Measurements from ENCODE around the gene DCDC1. TPM values are rescaled to one million over a fixed set of nuclear protein-coding genes. Genes with fewer than 3 reads are reported as not detected.

DCDC1 gene
- total RNA-seq, 4 donors from 2014 or later = not detected

DNA sequence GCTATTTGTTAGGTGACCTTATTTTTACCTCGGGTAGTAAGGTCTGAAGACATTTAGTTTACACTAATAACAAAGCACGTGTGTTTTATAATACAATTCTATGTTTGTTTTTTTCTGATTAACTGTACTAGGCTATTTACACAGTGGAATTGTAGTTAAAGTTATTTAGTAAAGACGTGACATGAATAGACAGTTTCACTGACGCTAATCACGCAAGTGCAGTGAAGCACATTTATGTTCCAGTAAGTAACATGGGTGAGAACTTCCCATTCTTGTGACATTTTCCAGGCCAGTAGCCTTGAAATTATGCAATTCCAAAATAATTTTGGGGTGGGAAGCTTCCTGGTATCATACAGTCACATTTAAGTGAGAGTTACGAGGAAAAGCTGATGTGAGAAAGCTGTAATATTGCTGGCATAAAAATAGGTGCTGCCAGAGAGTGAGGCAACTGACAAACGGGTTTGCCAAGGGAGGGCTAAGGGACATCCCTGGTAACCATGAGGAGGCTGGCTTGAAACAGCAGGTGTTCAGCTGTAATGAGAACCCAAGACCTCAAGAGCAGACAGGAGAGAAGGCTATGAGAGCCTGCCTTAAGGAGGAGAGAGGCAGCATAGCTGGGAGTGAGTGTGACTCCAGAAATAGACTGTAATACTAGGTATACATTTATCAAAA, 378.8 kb downstream of the DCDC1 start:
- Histone ChIP-seq H3K9me3 (no peaks in the 10 kb centered on the region), H3K4me3 (no peak overlapping the region), H3K27ac (no peak overlapping the region), H3K4me1 (no peaks in the 10 kb centered on the region), H3K36me3 (no peaks in the 10 kb centered on the region), H3K27me3 (no peaks in the 10 kb centered on the region)
- 39 to 48% methylated on average over 7 of the region's 7 CpGs for WGBS, 2 donors
- intact Hi-C loops (cut with DNase I) = no loop called here
- DNase-seq = no peak
- no peak for TF ChIP-seq POLR2A (IDR thresholded peaks at IDR 0.05)
- TF ChIP-seq, protein P1, sequence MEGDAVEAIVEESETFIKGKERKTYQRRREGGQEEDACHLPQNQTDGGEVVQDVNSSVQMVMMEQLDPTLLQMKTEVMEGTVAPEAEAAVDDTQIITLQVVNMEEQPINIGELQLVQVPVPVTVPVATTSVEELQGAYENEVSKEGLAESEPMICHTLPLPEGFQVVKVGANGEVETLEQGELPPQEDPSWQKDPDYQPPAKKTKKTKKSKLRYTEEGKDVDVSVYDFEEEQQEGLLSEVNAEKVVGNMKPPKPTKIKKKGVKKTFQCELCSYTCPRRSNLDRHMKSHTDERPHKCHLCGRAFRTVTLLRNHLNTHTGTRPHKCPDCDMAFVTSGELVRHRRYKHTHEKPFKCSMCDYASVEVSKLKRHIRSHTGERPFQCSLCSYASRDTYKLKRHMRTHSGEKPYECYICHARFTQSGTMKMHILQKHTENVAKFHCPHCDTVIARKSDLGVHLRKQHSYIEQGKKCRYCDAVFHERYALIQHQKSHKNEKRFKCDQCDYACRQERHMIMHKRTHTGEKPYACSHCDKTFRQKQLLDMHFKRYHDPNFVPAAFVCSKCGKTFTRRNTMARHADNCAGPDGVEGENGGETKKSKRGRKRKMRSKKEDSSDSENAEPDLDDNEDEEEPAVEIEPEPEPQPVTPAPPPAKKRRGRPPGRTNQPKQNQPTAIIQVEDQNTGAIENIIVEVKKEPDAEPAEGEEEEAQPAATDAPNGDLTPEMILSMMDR (IDR thresholded peaks at IDR 0.05) = no peak

DNA sequence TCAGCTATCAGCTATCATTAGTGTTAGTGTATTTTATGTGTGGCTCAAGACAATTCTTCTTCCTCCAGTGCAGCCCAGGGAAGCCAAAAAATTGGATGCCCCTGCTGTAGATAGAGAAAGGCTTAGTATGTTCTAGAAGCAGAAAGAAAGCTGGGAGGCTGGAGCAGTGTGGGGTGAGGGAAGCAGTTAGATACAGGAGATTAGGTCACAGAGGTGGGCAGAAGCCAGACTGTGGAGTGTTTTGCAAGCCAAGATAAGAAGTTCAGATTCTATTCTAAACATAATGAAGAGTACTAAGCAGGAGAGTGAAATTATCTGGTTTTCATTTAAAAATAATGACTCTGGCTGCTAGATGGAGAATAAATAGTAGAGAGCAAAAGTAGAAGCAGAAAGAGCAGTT, 381.7 kb downstream of the DCDC1 start:
- no peaks in the 10 kb centered on the region for H3K9me3 ChIP-seq
- no peaks in the 10 kb centered on the region for H3K27me3 ChIP-seq
- H3K4me1 ChIP-seq = no peaks in the 10 kb centered on the region
- TF ChIP-seq, protein P1 (IDR thresholded peaks at IDR 0.05) = no peak
- TF ChIP-seq POLR2A (IDR thresholded peaks at IDR 0.05) = no peak
- H3K36me3 ChIP-seq = no peaks in the 10 kb centered on the region
- no peak for DNase-seq
- intact Hi-C loops (cut with DNase I) = no loop called here
- no peak overlapping the region for H3K27ac ChIP-seq
- no peak overlapping the region for H3K4me3 ChIP-seq

DNA sequence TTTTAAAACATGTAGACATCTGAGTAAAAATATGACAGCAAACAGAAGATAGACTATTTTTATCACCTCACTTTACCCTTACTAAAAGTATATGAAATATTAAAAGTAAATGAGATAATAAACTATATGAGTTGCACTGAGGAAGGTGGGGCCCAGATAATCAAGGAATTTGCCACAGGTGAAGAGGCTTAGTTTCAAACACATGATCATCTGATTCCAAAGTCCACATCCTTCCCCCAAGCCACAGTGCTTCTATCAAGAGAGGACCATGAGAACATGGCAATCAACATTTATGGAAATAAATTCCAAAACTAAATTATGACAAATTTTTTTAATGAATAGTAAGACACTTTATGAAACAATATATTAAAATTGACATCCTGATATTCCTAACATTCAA, 384.0 kb downstream of the DCDC1 start:
- intact Hi-C loops (cut with DNase I) = no loop called here
- no peak overlapping the region for H3K4me3 ChIP-seq
- TF ChIP-seq POLR2A (IDR thresholded peaks at IDR 0.05) = no peak
- TF ChIP-seq, protein P1 (IDR thresholded peaks at IDR 0.05) = no peak
- H3K27ac ChIP-seq = no peak overlapping the region
- H3K27me3 ChIP-seq = no peaks in the 10 kb centered on the region
- no peaks in the 10 kb centered on the region for H3K36me3 ChIP-seq
- no peaks in the 10 kb centered on the region for H3K9me3 ChIP-seq
- DNase-seq = no peak
- H3K4me1 ChIP-seq = no peaks in the 10 kb centered on the region

DNA sequence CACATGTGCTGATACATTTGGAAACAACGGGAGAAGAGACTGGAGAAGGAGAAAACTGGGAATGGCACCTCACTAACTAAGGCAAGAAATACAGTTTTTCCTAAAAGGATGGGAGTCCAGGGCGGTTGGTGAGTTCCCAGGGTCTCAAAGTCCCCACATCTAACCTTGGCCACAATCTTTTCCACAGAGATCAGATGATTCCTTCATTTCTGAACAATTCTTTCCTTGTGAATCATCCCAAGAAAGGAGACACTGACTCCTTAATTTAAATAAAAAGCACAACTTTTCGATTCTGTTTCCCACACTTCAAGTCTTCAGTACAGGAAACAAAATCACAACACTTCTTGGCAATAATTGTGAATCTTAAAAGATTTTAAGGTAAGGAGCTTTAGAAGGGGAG, 384.7 kb downstream of the DCDC1 start:
- Histone ChIP-seq H3K27ac (no peak overlapping the region), H3K4me1 (no peaks in the 10 kb centered on the region), H3K9me3 (no peaks in the 10 kb centered on the region), H3K27me3 (no peaks in the 10 kb centered on the region), H3K4me3 (no peak overlapping the region), H3K36me3 (no peaks in the 10 kb centered on the region)
- 33 to 40% methylated on average over 3 of the region's 3 CpGs for WGBS, 2 donors
- DNase-seq = no peak
- no peak for TF ChIP-seq POLR2A (IDR thresholded peaks at IDR 0.05)
- TF ChIP-seq, protein P1 (IDR thresholded peaks at IDR 0.05) = no peak
- intact Hi-C loops (cut with DNase I) = no loop called here

DNA sequence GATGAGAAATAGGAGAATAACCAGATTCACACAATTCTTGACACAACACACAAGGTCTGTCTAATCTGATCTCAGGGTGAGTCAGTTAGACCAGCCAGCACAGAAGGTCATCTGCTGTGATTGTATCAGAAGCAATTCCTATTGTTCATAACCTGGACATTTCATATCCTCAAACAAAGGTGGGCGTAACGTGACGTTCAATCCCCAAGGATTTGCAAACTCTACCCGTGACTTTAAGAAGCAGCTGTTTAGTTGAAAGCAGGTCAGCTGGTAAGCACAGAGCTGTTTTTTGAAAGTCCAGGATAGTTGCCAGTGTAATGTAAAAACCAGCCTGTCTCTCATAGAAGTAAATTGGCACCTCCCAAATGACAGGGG, 385.1 kb downstream of the DCDC1 start:
- 34 to 37% methylated on average over 4 of the region's 4 CpGs for WGBS, 2 donors
- no peak for DNase-seq
- no peak overlapping the region for H3K4me3 ChIP-seq
- intact Hi-C loops (cut with DNase I) = no loop called here
- no peak for TF ChIP-seq POLR2A (IDR thresholded peaks at IDR 0.05)
- TF ChIP-seq, protein P1 (IDR thresholded peaks at IDR 0.05) = no peak
- H3K9me3 ChIP-seq = no peaks in the 10 kb centered on the region
- no peaks in the 10 kb centered on the region for H3K27me3 ChIP-seq
- H3K4me1 ChIP-seq = no peaks in the 10 kb centered on the region
- no peaks in the 10 kb centered on the region for H3K36me3 ChIP-seq
- no peak overlapping the region for H3K27ac ChIP-seq
